Astrocyte (in vitro differentiated cells and primary cell): Measurements from ENCODE around the gene ITSN1. TPM values are rescaled to one million over a fixed set of nuclear protein-coding genes. Genes with fewer than 3 reads are reported as not detected.

ENCODE experiments used
- DNase-seq: peaks from one replicate; pipeline ENCODE4 v3.0.0-alpha.2; 2010; ENCODE audit warnings: low read depth
- FAIRE-seq: peaks from 2 replicates; lab custom pipeline; 2011; peaks lifted over from hg19 to GRCh38; lab: Jason Lieb, UNC
- H2AFZ ChIP-seq: 2 replicates; pipeline ENCODE4 v1.6.0; 2012; ENCODE audit warnings: low read depth, low read length, inconsistent platforms
- H3K27ac ChIP-seq: 2 replicates; pipeline ENCODE4 v1.5.1; 2011; ENCODE audit warnings: low read depth, low read length, inconsistent platforms
- H3K27me3 ChIP-seq: 2 replicates; pipeline ENCODE4 v1.6.0; 2011; ENCODE audit warnings: low read length, inconsistent platforms; ENCODE audit not compliant: insufficient read depth
- H3K36me3 ChIP-seq: 2 replicates; pipeline ENCODE4 v1.5.1; 2011; ENCODE audit warnings: low read length, inconsistent platforms; ENCODE audit not compliant: insufficient read depth
- H3K4me1 ChIP-seq: 2 replicates; pipeline ENCODE4 v1.5.1; 2011; ENCODE audit warnings: low read length, inconsistent platforms; ENCODE audit not compliant: insufficient read depth
- H3K4me2 ChIP-seq: 2 replicates; pipeline ENCODE4 v1.6.0; 2012; ENCODE audit warnings: low read length, inconsistent platforms
- H3K4me3 ChIP-seq: 2 replicates; pipeline ENCODE4 v1.5.1; 2011; ENCODE audit warnings: low read depth, mild to moderate bottlenecking, low read length, inconsistent platforms; ENCODE audit not compliant: insufficient read depth
- H3K79me2 ChIP-seq: 2 replicates; pipeline ENCODE4 v1.6.0; 2012; ENCODE audit warnings: mild to moderate bottlenecking, low read length, inconsistent platforms; ENCODE audit not compliant: insufficient read depth
- H3K9ac ChIP-seq: 2 replicates; pipeline ENCODE4 v1.6.0; 2012; ENCODE audit warnings: mild to moderate bottlenecking, low read length, inconsistent platforms
- H3K9me3 ChIP-seq: 2 replicates; pipeline ENCODE4 v1.5.1; 2012; ENCODE audit warnings: low read depth, mild to moderate bottlenecking, low read length, inconsistent platforms; ENCODE audit not compliant: insufficient read depth
- H4K20me1 ChIP-seq: 2 replicates; pipeline ENCODE4 v1.6.0; 2012; ENCODE audit warnings: low read length, inconsistent platforms; ENCODE audit not compliant: insufficient read depth
- H3K27ac Mint-ChIP-seq: one replicate; pipeline ENCODE4 v1.8.0; 2021; ENCODE audit warnings: mild to moderate bottlenecking, mixed read lengths; ENCODE audit not compliant: unreplicated experiment
- H3K27me3 Mint-ChIP-seq: one replicate; pipeline ENCODE4 v1.8.0; 2021; ENCODE audit warnings: low read depth, mixed read lengths; ENCODE audit not compliant: unreplicated experiment
- H3K36me3 Mint-ChIP-seq: one replicate; pipeline ENCODE4 v1.8.0; 2021; ENCODE audit warnings: low read depth, mixed read lengths; ENCODE audit not compliant: unreplicated experiment
- H3K4me1 Mint-ChIP-seq: one replicate; pipeline ENCODE4 v1.8.0; 2021; ENCODE audit warnings: low read depth, mixed read lengths; ENCODE audit not compliant: unreplicated experiment
- H3K4me3 Mint-ChIP-seq: one replicate; pipeline ENCODE4 v1.8.0; 2021; ENCODE audit warnings: mild to moderate bottlenecking, moderate library complexity, mixed read lengths; ENCODE audit not compliant: unreplicated experiment
- H3K9me3 Mint-ChIP-seq: one replicate; pipeline ENCODE4 v1.8.0; 2021; ENCODE audit warnings: mild to moderate bottlenecking, mixed read lengths; ENCODE audit not compliant: unreplicated experiment
- EZH2 ChIP-seq: IDR thresholded peaks from 2 replicates; pipeline ENCODE4 v1.6.1; 2012; ENCODE audit warnings: mild to moderate bottlenecking, low read length, inconsistent platforms; ENCODE audit not compliant: insufficient read depth
- total RNA-seq: library from RNA; stranded (reverse); gene quantifications from 2 replicates; pipeline ENCODE4 v1.2.1, GENCODE V29; 2021
- TF ChIP-seq, protein P1 (sequence below): IDR thresholded peaks from 2 replicates; pipeline ENCODE4 v1.5.1; 2011; ENCODE audit warnings: low read depth, mild to moderate bottlenecking, inconsistent platforms, low read length, moderate library complexity; ENCODE audit not compliant: insufficient read depth

Gene ITSN1
- total RNA-seq, 1 donor from 2014 or later, result 77.3 TPM

DNA sequence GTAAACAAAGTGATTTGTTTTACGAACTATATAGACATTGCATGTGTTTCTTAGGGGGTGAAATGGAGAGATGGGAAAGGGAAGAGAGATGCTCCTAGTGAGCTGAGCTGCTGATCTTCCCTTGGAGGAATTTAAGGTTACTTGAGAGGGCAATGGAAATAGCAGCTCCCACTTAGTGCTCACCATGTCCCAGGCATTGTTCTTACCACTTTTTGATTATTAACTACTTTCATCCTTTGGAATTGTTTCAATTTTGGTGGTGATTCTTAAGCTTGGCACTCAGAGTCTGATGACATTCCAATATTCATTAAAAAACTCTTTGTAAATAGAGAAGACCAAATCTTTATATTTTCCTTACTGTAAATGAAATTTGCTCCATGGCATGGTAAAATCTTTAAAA is 124.9 kb downstream of the ITSN1 start:
- Mint-ChIP-seq H3K4me3 (no peak overlapping the region), H3K27ac (no peak overlapping the region), H3K36me3 (peaks cover 26% of the 10 kb centered on the region), H3K4me1 (peaks cover 34% of the 10 kb centered on the region), H3K27me3 (no peaks in the 10 kb centered on the region), H3K9me3 (peaks cover 2% of the 10 kb centered on the region)
- Histone ChIP-seq H3K79me2 (peaks cover 3% of the 10 kb centered on the region), H3K4me1 (peaks cover 19% of the 10 kb centered on the region), H3K27me3 (no peaks in the 10 kb centered on the region), H3K27ac (no peak overlapping the region), H3K4me2 (no peak overlapping the region), H3K9ac (no peak overlapping the region), H2AFZ (no peak overlapping the region), H4K20me1 (no peaks in the 10 kb centered on the region), H3K4me3 (no peak overlapping the region), H3K9me3 (no peaks in the 10 kb centered on the region), H3K36me3 (peaks cover 22% of the 10 kb centered on the region)
- FAIRE-seq, result no peak
- DNase-seq, result peak; percentile 63
- TF ChIP-seq EZH2, result no peak
- TF ChIP-seq, protein P1, sequence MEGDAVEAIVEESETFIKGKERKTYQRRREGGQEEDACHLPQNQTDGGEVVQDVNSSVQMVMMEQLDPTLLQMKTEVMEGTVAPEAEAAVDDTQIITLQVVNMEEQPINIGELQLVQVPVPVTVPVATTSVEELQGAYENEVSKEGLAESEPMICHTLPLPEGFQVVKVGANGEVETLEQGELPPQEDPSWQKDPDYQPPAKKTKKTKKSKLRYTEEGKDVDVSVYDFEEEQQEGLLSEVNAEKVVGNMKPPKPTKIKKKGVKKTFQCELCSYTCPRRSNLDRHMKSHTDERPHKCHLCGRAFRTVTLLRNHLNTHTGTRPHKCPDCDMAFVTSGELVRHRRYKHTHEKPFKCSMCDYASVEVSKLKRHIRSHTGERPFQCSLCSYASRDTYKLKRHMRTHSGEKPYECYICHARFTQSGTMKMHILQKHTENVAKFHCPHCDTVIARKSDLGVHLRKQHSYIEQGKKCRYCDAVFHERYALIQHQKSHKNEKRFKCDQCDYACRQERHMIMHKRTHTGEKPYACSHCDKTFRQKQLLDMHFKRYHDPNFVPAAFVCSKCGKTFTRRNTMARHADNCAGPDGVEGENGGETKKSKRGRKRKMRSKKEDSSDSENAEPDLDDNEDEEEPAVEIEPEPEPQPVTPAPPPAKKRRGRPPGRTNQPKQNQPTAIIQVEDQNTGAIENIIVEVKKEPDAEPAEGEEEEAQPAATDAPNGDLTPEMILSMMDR, result no peak

DNA sequence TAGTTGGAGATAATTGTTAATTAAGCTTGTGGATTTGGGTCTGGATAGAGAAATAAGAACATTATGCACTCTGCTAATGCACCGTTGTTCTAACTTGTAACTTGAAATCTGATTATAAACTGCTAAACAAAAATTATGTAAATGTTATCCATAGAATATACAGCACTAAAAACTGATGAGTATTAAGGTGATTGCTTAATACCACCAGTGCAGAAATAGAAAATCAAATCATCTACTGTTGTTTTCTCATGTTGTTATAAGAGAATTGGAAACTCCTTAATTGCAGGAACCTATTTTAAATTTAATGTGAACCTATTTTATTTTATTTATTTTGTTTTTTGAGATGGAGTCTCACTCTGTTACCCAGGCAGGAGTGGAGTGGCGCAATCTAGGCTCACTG is 125.7 kb downstream of the ITSN1 start:
- TF ChIP-seq, protein P1, result no peak
- TF ChIP-seq EZH2, result no peak
- Mint-ChIP-seq H3K27ac (no peak overlapping the region), H3K36me3 (peaks cover 29% of the 10 kb centered on the region), H3K4me3 (no peak overlapping the region), H3K4me1 (peaks cover 30% of the 10 kb centered on the region), H3K9me3 (peaks cover 2% of the 10 kb centered on the region), H3K27me3 (no peaks in the 10 kb centered on the region)
- Histone ChIP-seq H3K9ac (no peak overlapping the region), H4K20me1 (no peaks in the 10 kb centered on the region), H3K27me3 (no peaks in the 10 kb centered on the region), H3K27ac (no peak overlapping the region), H3K4me2 (no peak overlapping the region), H3K36me3 (peaks cover 23% of the 10 kb centered on the region), H2AFZ (no peak overlapping the region), H3K4me1 (peaks cover 12% of the 10 kb centered on the region), H3K4me3 (no peak overlapping the region), H3K9me3 (no peaks in the 10 kb centered on the region), H3K79me2 (peaks cover 3% of the 10 kb centered on the region)
- FAIRE-seq (no peak), DNase-seq (no peak)

DNA sequence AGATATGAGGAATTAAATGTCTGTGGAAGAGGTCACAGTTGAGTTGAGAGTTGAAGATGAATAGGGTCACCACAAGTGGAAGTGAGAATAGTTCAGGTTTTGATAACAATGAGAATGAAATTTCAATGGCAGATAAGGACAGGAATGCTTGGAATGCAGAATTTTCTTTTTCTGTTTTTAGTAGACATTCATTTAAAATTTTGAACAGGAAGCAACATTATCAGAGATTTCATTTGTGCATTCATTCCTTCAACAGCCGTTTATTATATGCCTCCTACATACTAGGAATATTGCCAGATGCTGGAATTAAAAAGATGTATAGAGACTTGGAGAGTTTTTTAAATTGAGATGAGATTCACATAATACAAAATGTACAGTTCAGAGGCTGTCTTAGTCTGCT is 126.8 kb downstream of the ITSN1 start:
- H3K4me2 ChIP-seq, result no peak overlapping the region
- no peak overlapping the region for H3K4me3 ChIP-seq
- H2AFZ ChIP-seq, result no peak overlapping the region
- Mint-ChIP-seq H3K27ac (no peak overlapping the region), H3K4me3 (no peak overlapping the region), H3K9me3 (peaks cover 2% of the 10 kb centered on the region), H3K4me1 (peaks cover 21% of the 10 kb centered on the region), H3K36me3 (peaks cover 29% of the 10 kb centered on the region), H3K27me3 (no peaks in the 10 kb centered on the region)
- DNase-seq (no peak), FAIRE-seq (peak; percentile 29)
- H3K9me3 ChIP-seq, result no peaks in the 10 kb centered on the region
- H3K27ac ChIP-seq, result no peak overlapping the region
- no peaks in the 10 kb centered on the region for H4K20me1 ChIP-seq
- peaks cover 4% of the 10 kb centered on the region for H3K4me1 ChIP-seq
- H3K9ac ChIP-seq, result no peak overlapping the region
- peaks cover 23% of the 10 kb centered on the region for H3K36me3 ChIP-seq
- no peak for TF ChIP-seq EZH2
- TF ChIP-seq, protein P1, result no peak
- H3K79me2 ChIP-seq, result no peaks in the 10 kb centered on the region
- H3K27me3 ChIP-seq, result no peaks in the 10 kb centered on the region
